Gastrocnemius medialis (tissue), 4 donors: ENCODE results near the gene USP32. TPM values are rescaled to one million over a fixed set of nuclear protein-coding genes. Genes with fewer than 3 reads are reported as not detected.

Source experiments
- ATAC-seq, 2 donors: fragments of 150-250 bp; one replicate each; pipeline ENCODE4 v1.9.1; 2016
- DNase-seq, 2 donors: peaks; one replicate each; pipeline ENCODE4 v3.0.0-alpha.2; 2019
- H3K27ac ChIP-seq, 4 donors: fragments of 200-600 bp; sonication (generic); 1 replicate in 1 of 4; 2 replicates in 3 of 4; pipeline ENCODE4 v1.5.1; 2016 to 2018; ENCODE audit warnings: mild to moderate bottlenecking in 2 of 4, moderate library complexity in 1 of 4
- H3K27me3 ChIP-seq, 3 donors: fragments of 200-600 bp; sonication (generic) in 2 of 3; 1 replicate in 1 of 3; 2 replicates in 2 of 3; pipeline versions ENCODE4 v1.5.1 to v1.6.0; 2016 to 2019; ENCODE audit warnings: mild to moderate bottlenecking in 1 of 3, moderate library complexity in 1 of 3
- H3K36me3 ChIP-seq, 2 donors: fragments of 200-600 bp; sonication (generic) in 1 of 2; one replicate each; pipeline ENCODE4 v1.5.1; 2017 to 2018
- H3K4me1 ChIP-seq, 2 donors: fragments of 200-600 bp; sonication (generic) in 1 of 2; one replicate each; pipeline ENCODE4 v1.5.1; 2016 to 2017; ENCODE audit warnings: mild to moderate bottlenecking in 2 of 2
- H3K4me3 ChIP-seq, 4 donors: fragments of 200-600 bp; sonication (generic) in 3 of 4; 1 replicate in 1 of 4; 2 replicates in 3 of 4; pipeline ENCODE4 v1.5.1; 2016 to 2019; ENCODE audit warnings: mild to moderate bottlenecking in 2 of 4
- H3K9me3 ChIP-seq, 3 donors: fragments of 200-600 bp; sonication (generic) in 2 of 3; 1 replicate in 1 of 3; 2 replicates in 2 of 3; pipeline ENCODE4 v1.5.1; 2016 to 2019
- CTCF ChIP-seq, 5 experiments: fragments of 450-650 bp in 3 of 5; fragments of 200-600 bp in 2 of 5; sonication (generic) in 2 of 5; IDR thresholded peaks in 4 of 5; conservative IDR thresholded peaks in 1 of 5; 1 replicate in 4 of 5; 2 replicates in 1 of 5; pipeline ENCODE4 v1.5.1; 2016 to 2019; ENCODE audit warnings: antibody characterized with exemption in 5 of 5, mild to moderate bottlenecking in 3 of 5, moderate library complexity in 3 of 5
- POLR2A ChIP-seq, 2 donors: fragments of 450-650 bp; IDR thresholded peaks; one replicate each; pipeline ENCODE4 v1.6.1; 2017; ENCODE audit warnings: antibody characterized with exemption in 2 of 2, mild to moderate bottlenecking in 2 of 2, moderate library complexity in 2 of 2
- in situ Hi-C, 4 donors: fragments of 200-750 bp; cut with MboI; loops; one replicate each; pipeline versions ENCODE4 v1.15.0 to v1.8.0; 2017; ENCODE audit warnings: low sequenced_read_pairs in 4 of 4
- intact Hi-C: fragments of 100-400 bp; cut with DNase I; formaldehyde crosslinking; loops from one replicate; pipeline ENCODE4 v1.15.1; 2023; ENCODE audit warnings: low total_unique reads
- total RNA-seq, 4 donors: library from RNA; depleted of rRNA; stranded (reverse); fragments of >200 nt; gene quantifications; one replicate each; pipeline versions ENCODE4 v1.1.0 to v1.2.3, GENCODE V29; 2016

USP32 gene
- total RNA-seq, 4 donors from 2014 or later, result 44.4 to 83.2 (median 52.5) TPM

- ATAC-seq (peak in 1 of 2 donors; percentile 12), DNase-seq (peak; percentile 13 to 52)
- no peaks in the 10 kb centered on the region for H3K9me3 ChIP-seq
- intact Hi-C loops (loop anchor here (1.0 to 10.0 kb wide), 4 partner anchors 81 to 968 kb away; partner anchors contain the start of gene BCAS3), in situ Hi-C loops (no loop called here)
- peak overlapping the region; percentile 74 to 94 (median 90) for H3K4me3 ChIP-seq
- peak overlapping the region; percentile 96 to 99 (median 98) for H3K27ac ChIP-seq
- no peaks in the 10 kb centered on the region for H3K27me3 ChIP-seq
- peaks cover 33 to 34% of the 10 kb centered on the region in 2 donors for H3K4me1 ChIP-seq
- TF ChIP-seq CTCF (IDR thresholded peaks at IDR 0.05 in 4 of 5, conservative IDR thresholded peaks at IDR 0.05 in 1 of 5) (no peak), POLR2A (IDR thresholded peaks at IDR 0.05) (no peak)
- no peaks in the 10 kb centered on the region for H3K36me3 ChIP-seq
Observed at GRCh38 chr17:60392845-60393702, 1.1 kb upstream of the USP32 start.

GRCh38 chr17:60391471-60392041 lies 377 bp downstream of the USP32 start:
- intact Hi-C loops (loop anchor here (1.0 to 10.0 kb wide), 4 partner anchors 79 to 967 kb away; partner anchors contain the start of gene BCAS3), in situ Hi-C loops (no loop called here)
- peaks cover 48% of the 10 kb centered on the region in 2 donors for H3K4me1 ChIP-seq
- ATAC-seq (peak; percentile 56 to 63), DNase-seq (no peak)
- H3K36me3 ChIP-seq, result no peaks in the 10 kb centered on the region
- no peaks in the 10 kb centered on the region for H3K9me3 ChIP-seq
- H3K27me3 ChIP-seq, result no peaks in the 10 kb centered on the region
- peak overlapping the region; percentile 96 to 99 (median 98) for H3K27ac ChIP-seq
- peak overlapping the region; percentile 74 to 94 (median 90) for H3K4me3 ChIP-seq
- no peak for TF ChIP-seq POLR2A (IDR thresholded peaks at IDR 0.05)

- DNase-seq, result peak; percentile 38 to 69
- Histone ChIP-seq H3K27me3 (no peaks in the 10 kb centered on the region), H3K4me1 (peaks cover 54% of the 10 kb centered on the region in 2 donors), H3K27ac (peak overlapping the region; percentile 96 to 99 (median 98)), H3K9me3 (no peaks in the 10 kb centered on the region), H3K4me3 (peak overlapping the region; percentile 74 to 94 (median 90)), H3K36me3 (no peaks in the 10 kb centered on the region)
- ATAC-seq, result peak; percentile 40 to 46
- in situ Hi-C loops (no loop called here), intact Hi-C loops (loop anchor here (5.0 to 10.0 kb wide), 3 partner anchors 79 to 966 kb away; no protein-coding TSS in a partner anchor)
- TF ChIP-seq POLR2A (IDR thresholded peaks at IDR 0.05) (peak; percentile 38 to 68), CTCF (IDR thresholded peaks at IDR 0.05 in 4 of 5, conservative IDR thresholded peaks at IDR 0.05 in 1 of 5) (no peak)
Observed at GRCh38 chr17:60390925-60391470, 935 bp downstream of the USP32 start.

- H3K36me3 ChIP-seq, result no peaks in the 10 kb centered on the region
- H3K27ac ChIP-seq, result peak overlapping the region; percentile 96 to 99 (median 98)
- peak in 1 of 2 donors; percentile 24 for ATAC-seq
- peak in 1 of 2 donors; percentile 25 for DNase-seq
- in situ Hi-C loops (no loop called here), intact Hi-C loops (loop anchor here (5.0 to 10.0 kb wide), 3 partner anchors 78 to 965 kb away; no protein-coding TSS in a partner anchor)
- TF ChIP-seq POLR2A (IDR thresholded peaks at IDR 0.05), result no peak
- TF ChIP-seq CTCF (IDR thresholded peaks at IDR 0.05 in 4 of 5, conservative IDR thresholded peaks at IDR 0.05 in 1 of 5), result no peak
- H3K4me3 ChIP-seq, result peak overlapping the region in 3 of 4 donors; percentile 74 to 94 (median 87)
- no peaks in the 10 kb centered on the region for H3K27me3 ChIP-seq
- peaks cover 62% of the 10 kb centered on the region in 2 donors for H3K4me1 ChIP-seq
- no peaks in the 10 kb centered on the region for H3K9me3 ChIP-seq
Observed at GRCh38 chr17:60390186-60390585, 1.7 kb downstream of the USP32 start.
